ENCODE measurements around the gene CNTD1.
"Not testable (repeated sequence)": the region's sequence is repeated elsewhere in the genome, so short reads cannot be mapped to it uniquely, and the experiment has no call there.

CNTD1 gene, protein sequence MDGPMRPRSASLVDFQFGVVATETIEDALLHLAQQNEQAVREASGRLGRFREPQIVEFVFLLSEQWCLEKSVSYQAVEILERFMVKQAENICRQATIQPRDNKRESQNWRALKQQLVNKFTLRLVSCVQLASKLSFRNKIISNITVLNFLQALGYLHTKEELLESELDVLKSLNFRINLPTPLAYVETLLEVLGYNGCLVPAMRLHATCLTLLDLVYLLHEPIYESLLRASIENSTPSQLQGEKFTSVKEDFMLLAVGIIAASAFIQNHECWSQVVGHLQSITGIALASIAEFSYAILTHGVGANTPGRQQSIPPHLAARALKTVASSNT

GRCh38 chr17:42798383-42799380 is at the start of gene CNTD1, which contains the start of gene COA3:
Gene CNTD1 (plus strand): TSS chr17:42798861. CDS start chr17:42799068, 207 bp downstream.
Gene COA3 (minus strand): TSS chr17:42798704. CDS start chr17:42798681, 23 bp downstream.
- DNase-seq = peak; percentile 90

DNA sequence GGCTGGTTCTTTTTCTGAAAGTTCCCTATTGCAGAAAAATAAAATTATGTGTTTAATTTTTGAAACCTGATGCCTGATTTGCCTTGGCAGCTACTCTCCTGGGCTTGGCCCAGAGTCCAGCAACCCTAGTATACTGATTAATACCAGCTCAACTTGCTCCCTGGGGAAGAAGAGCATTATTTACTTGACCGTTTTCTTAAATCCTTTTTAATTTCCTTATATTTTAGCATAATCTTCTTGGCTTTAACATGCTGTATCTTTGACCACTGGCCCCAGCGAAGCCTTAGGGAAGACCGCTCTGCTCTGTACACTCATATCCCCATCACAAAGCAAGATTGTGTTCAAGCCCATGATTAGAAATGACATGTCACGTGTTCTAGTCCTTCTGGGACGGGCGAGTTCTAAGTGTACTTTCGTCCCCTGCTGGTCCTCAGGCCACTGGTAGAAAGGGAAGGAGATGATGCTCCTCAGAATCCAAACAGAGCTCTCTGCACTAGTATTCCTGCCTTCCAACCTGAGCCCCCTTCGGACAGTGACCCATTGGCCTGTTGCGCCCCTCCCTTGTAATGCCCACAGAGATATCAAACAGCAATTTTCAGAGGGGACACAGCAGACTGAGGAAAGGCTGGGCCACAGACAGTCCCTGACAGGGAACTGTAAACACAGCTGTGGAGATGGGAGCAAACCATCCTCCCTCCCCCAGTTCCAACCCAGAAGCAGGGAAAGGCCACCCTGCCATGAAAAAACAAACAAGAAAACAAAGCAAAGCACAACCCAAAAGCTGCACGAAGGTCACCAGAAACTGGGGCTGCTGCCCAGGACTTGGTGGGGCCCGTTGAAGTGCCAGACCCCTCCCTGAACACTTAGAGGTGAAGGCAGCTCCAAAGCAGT is 49.5 kb upstream of the CNTD1 start:
- DNase-seq = no peak

DNA sequence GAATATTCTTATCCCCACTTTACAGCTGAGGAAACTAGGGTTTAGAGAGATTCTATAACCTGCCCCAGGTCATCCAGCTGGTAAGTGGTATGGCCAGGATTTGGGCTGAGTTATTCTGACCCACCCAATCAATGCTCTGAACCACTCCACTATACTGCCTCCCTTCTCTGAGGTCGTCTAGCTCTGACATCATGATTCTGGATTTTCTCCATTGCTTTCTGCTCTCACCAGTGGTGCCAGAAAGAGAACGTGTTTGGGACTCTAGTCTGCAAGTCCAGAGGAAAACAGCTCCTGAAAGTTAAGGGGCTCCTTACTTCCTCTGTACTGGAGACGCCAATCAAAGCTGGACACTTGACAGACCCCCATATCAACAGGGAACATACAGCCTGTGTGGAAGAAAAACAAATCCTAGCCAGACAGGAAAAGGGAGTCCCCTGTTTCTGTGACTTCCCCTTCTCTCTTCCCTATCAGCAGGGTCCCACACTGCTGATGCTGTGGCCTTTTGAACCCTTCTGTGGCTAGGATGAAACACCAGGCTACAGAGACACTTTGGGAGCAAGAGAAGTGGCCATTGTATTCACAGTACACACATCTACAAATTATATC is 47.8 kb upstream of the CNTD1 start:
- DNase-seq = no peak

DNA sequence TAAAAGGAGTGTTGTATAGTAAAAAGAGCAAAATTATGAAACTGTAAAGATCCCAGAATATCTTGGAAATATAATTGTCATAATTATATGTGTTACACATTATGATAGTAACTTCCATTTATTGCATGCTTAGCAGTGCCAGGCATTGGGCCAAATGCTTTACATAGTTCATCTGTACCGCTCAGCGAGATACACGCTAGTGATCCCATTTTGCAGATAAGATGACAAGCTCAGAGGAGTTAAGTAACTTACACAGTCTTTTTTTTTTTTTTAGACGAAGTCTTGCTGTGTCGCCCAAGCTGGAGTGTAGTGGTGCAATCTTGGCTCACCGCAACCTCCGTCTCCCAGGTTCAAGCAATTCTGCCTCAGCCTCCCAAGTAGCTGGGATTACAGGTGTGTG is 47.0 kb upstream of the CNTD1 start:
- DNase-seq = no peak

DNA sequence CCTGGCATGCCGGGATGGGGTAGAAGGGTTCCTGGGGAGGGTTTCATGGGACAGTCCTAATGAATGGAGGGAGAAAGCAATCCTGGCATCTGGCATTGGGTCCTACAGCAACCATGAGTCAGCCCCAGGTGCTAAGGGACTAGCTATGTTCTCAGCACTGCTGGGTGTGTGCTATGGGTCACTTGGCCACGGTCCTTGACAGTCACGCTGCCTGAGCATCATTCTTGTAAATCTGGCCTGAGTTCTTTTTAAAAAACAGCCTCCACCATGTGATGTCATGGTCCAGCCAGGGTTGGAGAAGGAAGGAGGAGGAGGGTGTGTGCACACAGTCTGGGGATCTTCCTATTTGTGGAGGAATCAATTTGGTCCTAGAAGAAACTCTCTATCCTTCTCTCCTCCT is 43.9 kb upstream of the CNTD1 start:
- no peak for DNase-seq

DNA sequence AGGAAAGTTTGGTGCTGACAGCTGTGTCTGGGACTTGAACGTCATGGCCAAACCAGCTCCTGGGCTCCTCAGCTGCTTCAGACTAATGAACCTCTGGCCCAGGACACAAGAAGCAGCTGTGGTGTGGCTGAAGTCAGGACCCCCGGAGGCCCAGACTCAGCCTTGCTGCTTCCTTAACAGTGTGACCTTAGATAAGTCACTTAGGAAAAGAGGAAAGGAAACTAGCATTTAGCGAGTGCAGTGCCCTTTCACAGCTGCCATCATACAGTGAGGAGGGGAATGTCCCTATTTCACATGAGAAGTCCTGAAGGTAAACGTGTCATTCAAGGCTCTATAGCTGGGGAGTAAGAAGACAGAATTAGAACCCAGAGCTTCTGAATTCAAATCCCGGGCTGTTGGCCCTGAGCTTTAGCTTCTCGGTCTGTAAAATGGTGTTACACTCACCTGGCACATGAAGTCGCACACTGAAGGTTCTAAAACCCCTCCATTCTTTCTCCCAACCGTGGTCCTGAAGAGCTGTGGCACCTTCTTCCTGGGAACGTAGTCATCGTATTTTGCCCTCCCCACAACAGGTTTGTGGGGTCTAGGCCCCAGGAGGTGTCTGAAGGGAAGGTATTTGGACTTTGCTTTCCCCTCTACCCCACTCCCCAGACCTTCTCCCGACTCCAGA is 38.5 kb upstream of the CNTD1 start:
- DNase-seq = no peak

- no peak for DNase-seq
Observed at GRCh38 chr17:42760652-42761581, 37.7 kb upstream of the CNTD1 start, which contains the start of gene RAMP2. Gene RAMP2 (plus strand): TSS chr17:42761227. CDS start chr17:42761262, 35 bp downstream.

GRCh38 chr17:42761638-42762037 is 37.0 kb upstream of the CNTD1 start:
- no peak for DNase-seq

DNA sequence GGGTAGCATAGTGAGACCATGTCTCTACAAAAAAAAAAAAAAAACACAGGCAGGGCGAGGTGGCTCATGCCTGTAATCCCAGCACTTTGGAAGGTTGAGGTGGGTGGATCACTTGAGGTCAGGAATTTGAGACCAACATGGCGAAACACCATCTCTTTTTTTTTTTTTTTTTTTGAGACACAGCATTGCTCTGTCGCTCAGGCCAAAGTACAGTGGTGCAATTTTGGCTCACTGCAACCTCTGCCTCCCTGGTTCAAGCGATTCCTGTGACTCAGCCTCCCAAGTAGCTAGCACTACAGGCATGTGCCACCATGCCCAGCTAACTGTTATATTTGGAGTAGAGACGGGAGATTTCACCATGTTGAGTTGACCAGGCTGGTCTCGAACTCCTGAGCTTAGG is 32.5 kb upstream of the CNTD1 start:
- no peak for DNase-seq

- no peak for DNase-seq
Observed at GRCh38 chr17:42767512-42767911, 31.1 kb upstream of the CNTD1 start.

DNA sequence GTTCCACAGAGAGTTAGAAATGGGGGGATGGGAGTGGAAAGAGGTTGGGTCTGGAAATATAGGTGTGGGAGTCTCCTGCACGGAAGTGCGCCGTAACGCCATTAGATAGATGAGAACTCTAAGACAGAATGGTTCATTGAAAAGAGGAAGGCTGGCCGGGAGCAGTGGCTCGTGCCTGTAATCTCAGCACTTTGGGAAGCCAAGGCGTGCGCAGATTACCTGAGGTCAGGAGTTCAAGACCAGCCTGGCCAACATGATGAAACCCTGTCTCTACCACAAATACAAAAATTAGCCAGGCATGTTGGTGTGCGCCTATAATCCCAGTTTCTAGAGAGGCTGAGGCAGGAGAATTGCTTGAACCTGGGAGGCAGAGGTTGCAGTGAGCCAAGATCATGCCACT is 30.7 kb upstream of the CNTD1 start:
- not testable (repeated sequence) for DNase-seq

DNA sequence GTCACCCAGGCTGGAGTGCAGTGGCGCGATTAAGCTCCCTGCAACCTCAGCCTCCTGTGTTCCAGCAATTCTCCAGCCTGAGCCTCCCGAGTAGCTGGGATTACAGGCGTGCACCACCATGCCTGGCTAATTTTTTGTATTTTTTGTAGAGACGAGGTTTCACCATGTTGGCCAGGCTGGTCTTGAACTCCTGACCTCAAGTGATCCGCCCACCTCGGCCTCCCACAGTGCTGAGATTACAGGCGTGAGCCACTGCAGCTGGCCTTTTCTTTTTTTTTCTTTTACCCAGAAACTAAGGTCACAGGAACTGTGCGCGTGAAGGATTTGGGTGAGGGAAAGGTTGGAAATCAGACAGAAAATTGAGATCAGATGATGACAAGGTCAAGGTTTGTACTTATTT is 28.7 kb upstream of the CNTD1 start:
- not testable (repeated sequence) for DNase-seq

- DNase-seq = no peak
Observed at GRCh38 chr17:42772945-42773289, 25.7 kb upstream of the CNTD1 start.

- peak; percentile 81 for DNase-seq
Observed at GRCh38 chr17:42773290-42774035, 25.2 kb upstream of the CNTD1 start, which contains the start of gene VPS25. Gene VPS25 (plus strand): TSS chr17:42773449. CDS start chr17:42773476, 27 bp downstream.

GRCh38 chr17:42774066-42774745 is 24.5 kb upstream of the CNTD1 start:
- no peak for DNase-seq

DNA sequence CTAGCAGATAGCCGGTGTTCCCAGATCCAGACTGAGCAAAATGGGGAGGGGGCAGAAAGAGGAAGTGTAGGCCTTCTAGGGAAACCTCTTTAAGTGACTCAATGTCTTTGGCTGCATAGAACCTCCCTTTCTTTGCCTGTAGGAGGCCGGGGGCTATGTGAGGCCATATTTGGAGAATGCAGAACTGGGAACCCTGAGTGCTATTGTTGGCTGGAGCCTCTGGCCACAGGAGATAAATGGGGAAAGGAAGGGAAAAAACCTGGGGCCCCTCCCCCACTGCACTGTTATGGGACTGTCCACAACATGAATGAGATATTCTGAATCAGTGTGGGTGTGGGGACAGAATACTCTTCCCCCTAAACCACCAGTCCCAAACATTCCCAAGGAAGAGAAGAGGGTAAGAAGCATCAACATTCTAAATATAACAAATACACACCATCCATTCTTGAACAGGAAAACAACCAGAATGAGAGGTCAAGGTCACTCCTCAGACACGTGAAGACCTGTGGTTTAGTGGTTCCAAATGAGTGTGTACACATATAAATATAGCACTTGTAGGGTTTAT is 23.0 kb upstream of the CNTD1 start:
- no peak for DNase-seq

- DNase-seq = no peak
Observed at GRCh38 chr17:42778570-42778969, 20.1 kb upstream of the CNTD1 start.

GRCh38 chr17:42779304-42779935 is 19.2 kb upstream of the CNTD1 start:
- no peak for DNase-seq

Measured in activated CD4-positive, alpha-beta T cell treated with anti-CD3 and anti-CD28 coated beads for 48 hours (primary cell).